Measurements from ENCODE around the gene OCA2.

- TF ChIP-seq CTCF (conservative IDR thresholded peaks at IDR 0.05; ENCODE audit: low read depth, low read length) = no peak
- no peak for TF ChIP-seq FOS (IDR thresholded peaks at IDR 0.05; ENCODE audit: low read depth, low read length)
- TF ChIP-seq NFE2L2 (IDR thresholded peaks at IDR 0.05; ENCODE audit: low read depth, low read length) = no peak
- no peak for TF ChIP-seq POLR2A (IDR thresholded peaks at IDR 0.05; ENCODE audit: low read depth, low read length)
- TF ChIP-seq BHLHE40 (IDR thresholded peaks at IDR 0.05; ENCODE audit: low read depth, low read length) = no peak
- no peak for TF ChIP-seq SMC3 (IDR thresholded peaks at IDR 0.05; ENCODE audit: low read depth, low read length)
- TF ChIP-seq RAD21 (IDR thresholded peaks at IDR 0.05; ENCODE audit: low read length) = no peak
- TF ChIP-seq MXI1 (IDR thresholded peaks at IDR 0.05; ENCODE audit: borderline replicate concordance, low read depth, low read length) = no peak
- TF ChIP-seq MAZ (IDR thresholded peaks at IDR 0.05; ENCODE audit: borderline replicate concordance, low read depth, low read length) = no peak
- no peak for TF ChIP-seq MAFK (IDR thresholded peaks at IDR 0.05; ENCODE audit: low read depth, low read length)
- no peak for TF ChIP-seq USF2 (IDR thresholded peaks at IDR 0.05; ENCODE audit: low read depth, low read length)
These were observed 72.1 kb downstream of the OCA2 start for GRCh38 chr15:28026764-28027713.

Data from IMR-90 (cell line).